IPS-11a (cell line): ENCODE data around the gene TNKS1BP1.
"Not testable (repeated sequence)": the region's sequence is repeated elsewhere in the genome, so short reads cannot be mapped to it uniquely, and the experiment has no call there.

Source experiments
- H3K4me3 ChIP-seq: one replicate; pipeline ENCODE4 v1.5.1; 2013; ENCODE audit warnings: low read depth, low read length, control low read depth

TNKS1BP1 gene

GRCh38 chr11:57353852-57354251 is 29.1 kb upstream of the TNKS1BP1 start:
- no peak overlapping the region for H3K4me3 ChIP-seq

DNA sequence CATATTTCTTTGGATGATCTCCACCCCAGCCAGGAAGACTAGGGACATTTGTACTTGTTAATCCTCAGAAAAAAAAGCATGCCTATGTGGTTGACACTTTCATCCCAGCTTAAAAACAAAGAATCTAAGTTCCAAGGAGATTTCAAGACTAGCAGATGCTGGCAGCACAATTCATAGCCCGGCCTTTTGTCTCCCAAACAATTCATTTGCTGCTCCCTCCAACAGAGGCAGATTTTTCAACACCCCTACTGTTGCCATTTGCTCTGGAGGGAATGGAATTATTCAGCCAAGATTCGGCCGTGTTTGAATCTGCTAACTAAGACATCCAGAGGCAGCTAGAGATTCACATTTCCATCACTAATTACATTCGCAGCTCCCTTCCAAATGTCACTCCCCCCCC is 28.7 kb upstream of the TNKS1BP1 start:
- no peak overlapping the region for H3K4me3 ChIP-seq

GRCh38 chr11:57353036-57353435 is 28.3 kb upstream of the TNKS1BP1 start:
- H3K4me3 ChIP-seq, result no peak overlapping the region

GRCh38 chr11:57349491-57350274 is 24.9 kb upstream of the TNKS1BP1 start:
- peak overlapping the region; percentile 25 for H3K4me3 ChIP-seq

GRCh38 chr11:57348636-57349313 is 24.0 kb upstream of the TNKS1BP1 start:
- H3K4me3 ChIP-seq, result no peak overlapping the region

GRCh38 chr11:57348052-57348451 is 23.3 kb upstream of the TNKS1BP1 start:
- no peak overlapping the region for H3K4me3 ChIP-seq

GRCh38 chr11:57347336-57347735 is 22.6 kb upstream of the TNKS1BP1 start:
- H3K4me3 ChIP-seq, result no peak overlapping the region

- no peak overlapping the region for H3K4me3 ChIP-seq
These were observed 20.9 kb upstream of the TNKS1BP1 start for GRCh38 chr11:57345555-57346211.

- no peak overlapping the region for H3K4me3 ChIP-seq
These were observed 20.1 kb upstream of the TNKS1BP1 start for GRCh38 chr11:57344826-57345225.

- no peak overlapping the region for H3K4me3 ChIP-seq
These were observed 19.1 kb upstream of the TNKS1BP1 start for GRCh38 chr11:57343825-57344224.

DNA sequence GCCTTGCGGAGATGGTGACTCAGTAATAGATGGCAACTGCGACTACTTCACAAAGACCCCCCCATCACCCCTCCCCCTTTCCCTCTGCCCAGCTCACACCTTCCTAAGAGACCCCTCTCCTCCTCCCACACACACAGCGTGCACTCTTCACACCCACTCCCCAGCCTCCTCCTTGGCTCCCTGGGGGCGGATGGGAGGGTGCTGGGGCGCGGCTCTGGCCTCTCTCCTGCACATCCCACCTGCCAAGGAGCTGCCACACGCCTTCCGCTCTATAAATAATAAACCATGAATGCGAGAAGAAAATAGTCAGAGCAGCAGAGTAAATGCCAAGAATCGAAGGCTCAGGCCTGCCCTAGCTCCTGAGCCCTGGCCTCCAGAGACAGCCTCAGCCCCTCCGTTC is 17.9 kb upstream of the TNKS1BP1 start:
- H3K4me3 ChIP-seq, result no peak overlapping the region

DNA sequence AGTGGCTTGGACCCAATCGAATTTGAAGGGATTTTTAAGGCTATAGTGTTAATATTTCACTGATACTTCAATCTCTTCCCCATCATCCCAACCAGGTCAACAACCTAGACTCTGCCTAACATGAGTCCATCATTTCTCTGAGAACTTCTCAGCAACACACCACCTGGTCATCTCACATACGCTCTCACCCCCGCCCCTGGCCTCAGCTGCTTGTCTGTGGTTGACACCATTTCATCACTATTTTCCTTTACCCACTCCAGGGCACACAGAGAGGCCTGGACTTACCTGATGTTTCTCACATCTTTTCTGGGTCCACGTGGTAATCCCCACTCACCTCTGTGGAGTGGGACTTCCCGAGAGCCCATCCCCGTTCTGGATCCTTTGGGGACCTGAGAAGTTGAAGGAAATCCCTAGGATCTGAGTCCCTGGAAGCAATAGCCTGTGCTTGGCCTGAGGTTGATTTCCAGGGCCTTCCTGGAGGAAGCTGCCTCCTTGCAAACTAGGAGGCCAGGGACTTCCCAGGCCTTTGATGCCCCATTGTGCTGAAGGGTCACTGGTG is 16.6 kb upstream of the TNKS1BP1 start:
- H3K4me3 ChIP-seq, result no peak overlapping the region

DNA sequence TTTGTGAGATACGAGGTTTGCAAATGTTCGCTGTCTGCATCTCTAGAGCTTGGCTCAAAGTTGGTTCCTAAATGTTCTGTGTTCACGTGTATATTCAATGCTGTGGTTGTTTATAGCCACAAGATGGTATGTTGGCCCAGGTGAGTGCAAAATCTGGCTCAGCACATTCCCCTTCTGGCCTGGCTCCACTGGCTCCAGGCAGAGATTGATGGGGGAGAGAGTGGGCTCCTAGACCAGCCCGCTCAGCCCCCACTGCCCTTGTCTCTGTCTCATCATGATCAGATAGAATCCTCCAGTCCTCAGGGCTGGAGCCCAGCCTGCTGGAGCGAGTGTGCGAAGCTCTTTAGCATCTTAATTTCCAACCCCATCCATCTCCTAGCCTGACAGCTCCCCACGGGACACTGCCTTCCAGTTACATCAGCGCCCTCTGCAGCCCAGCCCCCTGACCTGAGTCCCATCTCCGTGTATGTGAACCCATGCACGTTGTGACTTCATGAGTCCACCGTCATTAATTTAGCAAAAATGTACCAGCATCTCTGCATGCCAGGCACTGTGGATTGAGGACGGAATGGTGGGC is 15.4 kb upstream of the TNKS1BP1 start:
- no peak overlapping the region for H3K4me3 ChIP-seq

- H3K4me3 ChIP-seq, result no peak overlapping the region
These were observed 14.6 kb upstream of the TNKS1BP1 start for GRCh38 chr11:57339328-57339727.

GRCh38 chr11:57338142-57338541 is 13.4 kb upstream of the TNKS1BP1 start, which contains the start of gene P2RX3:
TSS of gene P2RX3 (plus strand) at chr11:57338352. CDS start at chr11:57338551, 199 bp downstream.
- no peak within 1 kb of the TSS for H3K4me3 ChIP-seq

DNA sequence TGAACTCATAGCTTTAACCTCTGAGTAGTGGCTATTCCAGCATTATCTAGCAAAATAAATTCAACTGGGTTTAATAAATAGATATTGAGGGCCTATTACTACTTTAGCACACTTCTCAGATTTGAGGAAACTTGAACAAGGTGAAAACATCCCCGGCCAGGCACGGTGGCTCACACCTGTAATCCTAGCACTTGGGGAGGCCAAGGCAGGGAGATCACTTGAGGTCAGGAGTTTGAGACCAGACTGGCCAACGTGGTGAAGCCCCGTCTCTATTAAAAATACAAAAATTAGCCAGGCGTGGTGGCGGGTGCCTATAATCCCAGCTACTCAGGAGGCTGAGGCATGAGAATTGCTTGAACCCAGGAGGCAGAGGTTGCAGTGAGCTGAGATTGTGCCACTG is 12.1 kb upstream of the TNKS1BP1 start:
- not testable (repeated sequence) for H3K4me3 ChIP-seq

DNA sequence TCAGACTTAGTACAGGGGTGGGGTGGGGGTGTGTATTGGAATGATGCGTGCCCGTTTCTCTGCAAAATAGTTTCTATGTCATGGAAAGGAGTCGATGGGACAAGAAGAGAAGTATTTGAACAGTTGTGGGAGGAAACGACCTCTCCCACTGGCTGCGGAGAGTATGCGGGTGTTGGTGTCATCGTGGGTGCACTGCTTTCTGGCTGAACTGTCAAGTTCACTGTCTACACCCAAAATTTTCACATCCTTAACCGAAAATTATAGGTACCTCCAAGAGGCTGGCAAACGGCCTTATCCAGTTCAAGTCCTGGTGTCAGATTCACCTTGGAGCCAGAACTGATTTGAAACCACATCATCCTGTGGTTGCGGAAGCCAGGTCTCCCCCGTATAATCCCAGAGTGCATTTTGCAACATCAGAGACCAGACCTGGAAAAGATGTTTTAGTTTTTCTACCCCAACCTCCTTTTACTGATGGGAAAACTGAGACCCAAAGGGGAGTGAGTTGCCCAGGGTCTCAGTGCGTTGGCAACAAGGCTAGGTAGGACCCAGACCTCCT is 11.4 kb upstream of the TNKS1BP1 start:
- peak overlapping the region; percentile 33 for H3K4me3 ChIP-seq

DNA sequence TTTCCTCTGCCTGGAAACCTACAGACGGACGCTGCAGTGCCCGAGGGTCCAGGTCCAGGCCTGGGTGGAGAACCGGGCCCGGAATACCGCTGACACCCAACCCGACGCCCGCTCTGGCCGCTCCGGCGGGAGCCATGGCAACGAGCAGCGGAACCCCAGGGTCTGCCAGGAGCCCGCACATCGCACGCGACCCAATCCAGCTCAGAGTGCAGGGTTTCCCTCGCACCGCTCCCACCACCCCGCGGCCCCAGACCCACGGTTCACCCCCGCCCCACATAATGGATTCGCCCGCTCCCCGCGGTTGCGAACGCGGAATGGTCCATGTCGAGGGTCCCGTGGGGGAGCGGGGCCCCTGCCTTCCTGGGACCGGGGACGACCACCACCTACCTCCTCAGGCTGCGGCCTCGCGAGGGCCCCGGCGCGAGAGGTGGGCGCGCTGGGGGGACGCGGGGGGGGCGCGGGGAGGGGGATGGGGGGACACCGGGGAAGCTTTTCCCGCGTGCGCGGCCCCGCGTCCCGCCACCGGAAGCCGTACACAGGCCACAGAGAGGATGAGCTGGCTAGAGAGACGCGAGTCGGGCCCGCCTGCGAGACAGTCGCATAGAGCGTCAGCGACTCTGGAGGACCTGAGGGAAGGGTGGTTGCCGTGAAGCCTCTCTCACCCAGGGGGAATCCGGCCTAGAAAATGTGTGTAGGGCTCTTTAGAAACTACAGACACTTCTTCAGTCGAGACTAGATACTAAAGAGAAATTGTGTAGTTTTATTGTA is 10.8 kb upstream of the TNKS1BP1 start, which contains the start of gene SSRP1:
Gene SSRP1 (minus strand): TSS at position 550 of the 768 bp plus-strand sequence. CDS start 771 bp downstream, outside the sequence.
- H3K4me3 ChIP-seq, result peak within 1 kb of the TSS; percentile 86

DNA sequence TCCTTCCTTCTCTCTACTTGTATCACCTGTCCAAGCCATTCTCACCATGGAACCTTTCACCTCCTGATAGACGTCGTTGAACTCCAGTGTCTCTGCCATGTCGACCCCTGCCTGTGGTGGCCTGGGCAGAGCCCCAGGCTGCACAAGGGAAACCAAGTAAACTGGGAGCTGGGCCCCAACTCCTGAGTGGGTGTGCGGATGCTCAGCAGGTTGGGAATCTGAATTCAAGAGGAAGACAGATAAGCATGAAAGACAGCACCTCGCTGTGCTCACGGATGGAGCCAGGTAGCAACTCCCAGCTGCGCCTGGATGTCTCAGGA is 10.2 kb upstream of the TNKS1BP1 start:
- H3K4me3 ChIP-seq, result peak overlapping the region; percentile 86
